ENCODE results near the gene PGLYRP2.

DNA sequence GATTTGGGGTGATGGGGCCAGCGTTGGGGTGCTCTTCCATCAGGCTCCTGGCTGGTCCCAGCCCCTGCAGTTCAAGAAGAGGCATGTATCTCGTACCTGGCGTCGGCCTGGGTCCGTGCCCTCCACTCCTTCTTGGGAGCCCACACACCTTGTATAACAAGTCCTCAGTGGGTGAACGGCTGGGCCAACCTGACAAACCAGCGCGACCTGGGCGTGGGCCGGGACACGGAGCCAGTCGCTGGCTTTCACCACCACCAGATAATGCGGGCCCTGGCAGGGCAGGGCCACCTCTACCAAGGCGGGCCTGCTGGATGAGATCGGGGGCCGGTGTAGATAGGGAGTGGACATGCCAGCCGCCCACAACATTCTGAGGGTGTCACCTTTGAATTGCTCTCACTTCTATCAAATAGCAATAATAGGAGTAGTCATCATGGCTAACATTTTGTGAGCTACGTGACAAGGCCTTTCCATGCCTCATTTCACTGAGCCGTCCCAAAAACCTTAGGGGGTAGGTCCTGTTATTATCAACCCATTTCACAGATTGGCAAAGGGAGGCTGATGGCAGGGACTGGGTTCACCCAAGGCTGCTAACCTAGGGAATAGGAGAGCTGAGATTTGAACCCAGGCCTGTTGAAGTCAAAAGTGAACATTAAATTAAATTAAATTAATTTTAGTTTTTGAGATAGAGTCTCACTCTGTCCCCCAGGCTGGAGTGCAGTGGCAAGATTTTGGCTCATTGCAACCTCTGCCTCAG lies 32.5 kb upstream of the PGLYRP2 start:
- TF ChIP-seq, protein P1, sequence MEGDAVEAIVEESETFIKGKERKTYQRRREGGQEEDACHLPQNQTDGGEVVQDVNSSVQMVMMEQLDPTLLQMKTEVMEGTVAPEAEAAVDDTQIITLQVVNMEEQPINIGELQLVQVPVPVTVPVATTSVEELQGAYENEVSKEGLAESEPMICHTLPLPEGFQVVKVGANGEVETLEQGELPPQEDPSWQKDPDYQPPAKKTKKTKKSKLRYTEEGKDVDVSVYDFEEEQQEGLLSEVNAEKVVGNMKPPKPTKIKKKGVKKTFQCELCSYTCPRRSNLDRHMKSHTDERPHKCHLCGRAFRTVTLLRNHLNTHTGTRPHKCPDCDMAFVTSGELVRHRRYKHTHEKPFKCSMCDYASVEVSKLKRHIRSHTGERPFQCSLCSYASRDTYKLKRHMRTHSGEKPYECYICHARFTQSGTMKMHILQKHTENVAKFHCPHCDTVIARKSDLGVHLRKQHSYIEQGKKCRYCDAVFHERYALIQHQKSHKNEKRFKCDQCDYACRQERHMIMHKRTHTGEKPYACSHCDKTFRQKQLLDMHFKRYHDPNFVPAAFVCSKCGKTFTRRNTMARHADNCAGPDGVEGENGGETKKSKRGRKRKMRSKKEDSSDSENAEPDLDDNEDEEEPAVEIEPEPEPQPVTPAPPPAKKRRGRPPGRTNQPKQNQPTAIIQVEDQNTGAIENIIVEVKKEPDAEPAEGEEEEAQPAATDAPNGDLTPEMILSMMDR (IDR thresholded peaks at IDR 0.05; ENCODE audit: low read depth, low read length, poor library complexity, severe bottlenecking) = no peak
- no peak for TF ChIP-seq EZH2phosphoT487 (IDR thresholded peaks at IDR 0.05; ENCODE audit: borderline replicate concordance, low read length)

All from DOHH2 (cell line).